K562 (cell line): ENCODE measurements around the gene GGA2. TPM values are rescaled to one million over a fixed set of nuclear protein-coding genes. Genes with fewer than 3 reads are reported as not detected.
A peak's percentile ranks its signal among the peaks of the same experiment; 100 is the strongest.

Experiments used
- ATAC-seq: fragments of 200-7000 bp; cut with Tn5 transposase; 3 replicates; pipeline ENCODE4 v1.9.1; 2020; ENCODE audit warnings: moderate library complexity
- BruUV-seq: library from RNA; stranded (reverse); fragments of 400-500 nt; replicated peaks from 2 replicates; lab custom pipeline; 2021; lab: Mats Ljungman, UMichigan
- CTCF ChIA-PET: fragments of 300-600 bp; formaldehyde crosslinking; extraction: SDS; loops from one replicate; lab custom pipeline; 2021; ENCODE audit warnings: low intra/inter-chr PET ratio; lab: Yijun Ruan, JAX
- POLR2A ChIA-PET: fragments of 300-600, 350-650 bp; sonication (Branson Sonifier 250); formaldehyde crosslinking; extraction: SDS; loops from one replicate; lab custom pipeline; 2021; ENCODE audit warnings: antibody characterized with exemption, inconsistent platforms; lab: Yijun Ruan, JAX
- DNase-seq, 4 experiments: peaks; one replicate each; pipeline versions ENCODE4 v3.0.0 to v3.0.0-alpha.2; 2011 to 2018; ENCODE audit warnings: low spot score in 3 of 4, mixed read lengths in 3 of 4; ENCODE audit errors: extremely low read depth in 1 of 4
- FAIRE-seq: peaks from 2 replicates; lab custom pipeline; 2011; peaks lifted over from hg19 to GRCh38; lab: Jason Lieb, UNC
- H2AFZ ChIP-seq: 2 replicates; pipeline ENCODE4 v1.6.0; 2011; ENCODE audit warnings: low read depth, low read length, control low read depth, inconsistent platforms
- H3K27ac ChIP-seq: fragments of 200-600 bp; 3 replicates; pipeline ENCODE4 v1.8.0; 2011; ENCODE audit warnings: low read depth, mild to moderate bottlenecking, control low read depth, inconsistent platforms, low read length, moderate library complexity, mixed read lengths; ENCODE audit errors: extremely low read depth
- H3K27me3 ChIP-seq, 2 experiments: fragments of 300-600 bp in 1 of 2; 2 replicates in 1 of 2; 3 replicates in 1 of 2; pipeline versions ENCODE4 v1.6.0 to v1.8.0; 2011; ENCODE audit warnings: inconsistent platforms in 2 of 2, low read length in 2 of 2, mild to moderate bottlenecking in 1 of 2, mixed read lengths in 1 of 2, moderate library complexity in 1 of 2; ENCODE audit not compliant: control insufficient read depth in 2 of 2, insufficient read depth in 2 of 2
- H3K36me3 ChIP-seq: fragments of 300-600 bp; 3 replicates; pipeline ENCODE4 v1.8.0; 2011; ENCODE audit warnings: mild to moderate bottlenecking, low read length, inconsistent platforms; ENCODE audit not compliant: control insufficient read depth, insufficient read depth
- H3K4me1 ChIP-seq, 2 experiments: fragments of 200-600 bp in 1 of 2; replicated peaks in 1 of 2; 2 replicates in 1 of 2; 3 replicates in 1 of 2; pipeline versions ENCODE4 v1.5.1 to v1.8.0; 2011; ENCODE audit warnings: inconsistent platforms in 2 of 2, low read length in 2 of 2, mild to moderate bottlenecking in 1 of 2, mixed read lengths in 1 of 2, moderate library complexity in 1 of 2; ENCODE audit not compliant: control insufficient read depth in 2 of 2, insufficient read depth in 2 of 2
- H3K4me2 ChIP-seq: 2 replicates; pipeline ENCODE4 v1.6.1; 2011; ENCODE audit warnings: low read length, control low read depth, inconsistent platforms, mixed read lengths; ENCODE audit not compliant: insufficient read depth
- H3K4me3 ChIP-seq: fragments of 200-600 bp; sonication (generic), shearing (Covaris generic); 2 replicates; pipeline ENCODE4 v1.5.1; 2016; ENCODE audit warnings: control low read depth, inconsistent platforms
- H3K79me2 ChIP-seq: fragments of 200-600 bp; 3 replicates; pipeline ENCODE4 v1.8.0; 2011; ENCODE audit warnings: low read length, inconsistent platforms; ENCODE audit not compliant: control insufficient read depth, insufficient read depth
- H3K9ac ChIP-seq, 2 experiments: 2 replicates each; pipeline versions ENCODE4 v1.6.0 to v1.6.1; 2011; ENCODE audit warnings: low read depth in 2 of 2, low read length in 2 of 2, control low read depth in 1 of 2, inconsistent platforms in 1 of 2, mild to moderate bottlenecking in 1 of 2, mixed read lengths in 1 of 2; ENCODE audit not compliant: insufficient read depth in 1 of 2
- H3K9me1 ChIP-seq: one replicate; pipeline ENCODE4 v1.6.0; 2011; ENCODE audit warnings: inconsistent platforms, mild to moderate bottlenecking, low read length, moderate library complexity; ENCODE audit not compliant: control insufficient read depth, insufficient read depth
- H3K9me3 ChIP-seq: replicated peaks from 2 replicates; pipeline ENCODE4 v1.5.1; 2011; ENCODE audit warnings: low read depth, low read length, inconsistent platforms; ENCODE audit not compliant: control insufficient read depth, insufficient read depth
- H4K20me1 ChIP-seq: replicated peaks from 2 replicates; pipeline ENCODE4 v1.6.1; 2011; ENCODE audit warnings: low read length, inconsistent platforms, mixed read lengths; ENCODE audit not compliant: control insufficient read depth, insufficient read depth
- BRF2 ChIP-seq: IDR thresholded peaks from 3 replicates; pipeline ENCODE4 v1.6.1; 2011; ENCODE audit warnings: borderline replicate concordance, mild to moderate bottlenecking; ENCODE audit not compliant: insufficient read length, insufficient read depth
- E2F3 ChIP-seq: fragments of 250-450 bp; sonication (Bioruptor Pico); IDR thresholded peaks from 2 replicates; pipeline ENCODE4 v1.4.0; 2020; ENCODE audit warnings: mild to moderate bottlenecking
- FIP1L1 ChIP-seq: fragments of 200-400 bp; formaldehyde crosslinking; IDR thresholded peaks from 2 replicates; pipeline ENCODE4 v1.6.1; 2018; ENCODE audit warnings: mild to moderate bottlenecking, low read depth, low read length; ENCODE audit not compliant: poor library complexity, severe bottlenecking
- FOXK1 ChIP-seq: sonication (generic); formaldehyde crosslinking; IDR thresholded peaks from 2 replicates; pipeline ENCODE4 v1.8.0; 2022; ENCODE audit warnings: missing genetic modification reagents, mild to moderate bottlenecking, borderline replicate concordance
- KHSRP ChIP-seq: fragments of 450-650 bp; IDR thresholded peaks from 2 replicates; pipeline ENCODE4 v1.6.1; 2017
- NEUROD1 ChIP-seq: fragments of 150-350 bp; IDR thresholded peaks from 2 replicates; pipeline ENCODE4 v1.6.1; 2014; ENCODE audit warnings: borderline replicate concordance, low read length, low read depth; ENCODE audit not compliant: partially characterized antibody
- POLR2B ChIP-seq: fragments of 450-650 bp; IDR thresholded peaks from 2 replicates; pipeline ENCODE4 v1.6.1; 2018; ENCODE audit warnings: low read depth; ENCODE audit not compliant: partially characterized antibody
- RBM22 ChIP-seq: fragments of 200-400 bp; formaldehyde crosslinking; IDR thresholded peaks from 2 replicates; pipeline ENCODE4 v1.6.1; 2018; ENCODE audit warnings: low read length, low read depth; ENCODE audit not compliant: poor library complexity, severe bottlenecking
- TCFL5 ChIP-seq: fragments of 250-450 bp; sonication (Bioruptor Pico); conservative IDR thresholded peaks from 2 replicates; pipeline ENCODE4 v1.6.1; 2021; ENCODE audit warnings: mild to moderate bottlenecking, moderate library complexity, matching md5 sums
- XRCC5 ChIP-seq: fragments of 200-400 bp; formaldehyde crosslinking; IDR thresholded peaks from 2 replicates; pipeline ENCODE4 v1.6.1; 2017; ENCODE audit warnings: low read depth, mild to moderate bottlenecking, low read length
- YY1 ChIP-seq, 3 experiments: IDR thresholded peaks; 2 replicates each; pipeline ENCODE4 v1.6.1; 2011; ENCODE audit warnings: low read length in 2 of 3, mild to moderate bottlenecking in 2 of 3, moderate library complexity in 2 of 3, borderline replicate concordance in 1 of 3, control low read depth in 1 of 3, low read depth in 1 of 3; ENCODE audit not compliant: insufficient read depth in 3 of 3, insufficient replicate concordance in 2 of 3, control insufficient read depth in 1 of 3, insufficient read length in 1 of 3; ENCODE audit errors: extremely low read depth in 1 of 3
- ZFPM2 ChIP-seq: fragments of 250-450 bp; sonication (Bioruptor Pico); IDR thresholded peaks from 2 replicates; pipeline ENCODE4 v1.5.1; 2022; ENCODE audit warnings: mild to moderate bottlenecking
- ZSCAN29 ChIP-seq: fragments of 450-650 bp; IDR thresholded peaks from 2 replicates; pipeline ENCODE4 v1.6.1; 2017
- WGBS: fragments of 100-300 bp; shearing (Covaris generic); methylation state at CpG from one replicate; pipeline ENCODE4 v1.1.6; 2016; ENCODE audit warnings: low coverage, mixed read lengths; ENCODE audit not compliant: insufficient coverage; ENCODE audit errors: missing lambda C conversion rate; 5-methylcytosine and 5-hydroxymethylcytosine counted together
- in situ Hi-C: fragments of 300-500 bp; cut with MboI; formaldehyde crosslinking; loops from 4 replicates; pipeline ENCODE4 v1.15.0; 2018; ENCODE audit warnings: inconsistent platforms, mixed read lengths
- intact Hi-C: fragments of 100-400 bp; cut with micrococcal nuclease; formaldehyde crosslinking; loops from 2 replicates; pipeline ENCODE4 v1.14.2; 2022
- polyA plus RNA-seq, 8 experiments: library from polyadenylated mRNA; depleted of rRNA in 4 of 8; stranded (reverse) in 5 of 8; unstranded in 3 of 8; fragments of >200 nt; fragmentation: Nextera tagmentation in 2 of 8; fragmentation: Illumina TruSeq in 1 of 8; extraction: Ambion mirVana in 2 of 8; extraction: Trizol in 1 of 8; gene quantifications; 2 replicates each; pipeline versions ENCODE4 v1.2.1 to v1.2.3, GENCODE V29; 2011 to 2014; ENCODE audit warnings: inconsistent platforms in 1 of 8, missing spikeins in 1 of 8
- total RNA-seq, 7 experiments: library from RNA; depleted of rRNA in 6 of 7; stranded (reverse); fragments of >200 nt in 6 of 7; fragmentation: Illumina TruSeq in 2 of 7; extraction: Trizol in 2 of 7; gene quantifications; 2 replicates each; pipeline versions ENCODE4 v1.2.1 to v1.2.3, GENCODE V29; 2011 to 2021; ENCODE audit warnings: low replicate concordance in 1 of 7
- TF ChIP-seq, protein P1 (sequence below): fragments of 200-800 bp; sonication (Bioruptor generic); IDR thresholded peaks from 2 replicates; pipeline ENCODE4 v1.6.1; 2017; ENCODE audit warnings: missing genetic modification characterization, missing compliant biosample characterization

Gene GGA2
- total and polyA plus RNA-seq, 9 of the 15 experiments (the other 6 are each of a cell fraction or from before 2014, with no cell fraction given) = 11.9 to 133 (median 66.3) TPM

DNA sequence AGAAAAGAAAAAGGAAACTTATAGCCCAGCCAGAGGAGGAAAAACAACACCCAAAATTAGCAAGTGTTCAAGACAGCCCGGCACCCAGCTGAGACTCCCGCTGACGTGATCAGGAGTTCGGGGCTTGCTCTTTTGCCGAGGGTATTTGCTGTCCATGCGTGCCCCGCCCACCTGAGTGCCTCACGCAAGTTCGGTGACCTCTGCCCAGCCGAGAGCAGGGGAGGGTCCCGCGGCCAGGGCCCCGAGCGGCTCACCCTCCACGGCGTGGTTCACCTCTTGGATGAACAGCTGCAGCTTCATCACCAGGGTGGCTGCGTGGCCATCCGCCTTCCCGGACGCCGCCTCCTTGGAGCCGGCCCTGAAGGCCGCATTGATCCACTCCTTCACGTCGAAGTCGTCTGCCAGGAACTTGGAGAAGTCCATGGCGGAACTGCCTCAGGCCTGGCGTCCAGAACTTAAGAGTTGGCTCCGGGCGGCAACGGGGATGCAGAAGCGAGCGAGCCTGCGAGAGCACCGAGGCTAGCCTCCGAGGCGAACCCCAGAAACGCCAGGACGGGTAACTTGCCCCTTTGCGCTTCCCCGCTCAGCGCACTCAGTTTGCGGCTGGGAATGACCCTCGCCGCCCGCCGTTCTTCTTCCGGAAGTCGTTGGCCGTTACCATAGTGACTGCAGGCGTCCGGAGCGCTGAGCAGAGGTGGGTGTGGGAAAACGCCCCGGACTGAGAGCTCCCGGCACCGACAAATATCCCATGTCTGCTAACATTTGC lies 57.5 kb downstream of the GGA2 start, which contains the start of gene COG7:
Gene COG7 (minus strand): TSS at position 618 of the 766 bp plus-strand sequence. CDS start 195 bp downstream, at position 423.
- peak; percentile 90 for FAIRE-seq
- intact Hi-C loops = no loop called here
- ChIA-PET POLR2A (interaction anchor here (1.1 to 2.0 kb wide), 6 partner anchors 11 to 105 kb away, joined by 3 to 8 read pairs (median 4); partner anchors contain the start of genes EARS2 and UBFD1), CTCF (no interaction called here)
- peak; percentile 85 to 89 (median 86) for DNase-seq
- peak; percentile 94 for ATAC-seq
- peaks cover 29% of the 10 kb centered on the region for H3K79me2 ChIP-seq
- H3K4me1 ChIP-seq = peaks cover 12 to 17% of the 10 kb centered on the region in 2 experiments; a peak in 3 of 5 replicates
- no peaks in the 10 kb centered on the region for H3K27me3 ChIP-seq
- peak within 1 kb of the TSS; percentile 95 for H3K4me2 ChIP-seq
- H3K9me1 ChIP-seq = no peaks in the 10 kb centered on the region
- no peaks in the 10 kb centered on the region for H4K20me1 ChIP-seq
- H3K4me3 ChIP-seq = peak within 1 kb of the TSS; percentile 80
- BruUV-seq = TSS peak; percentile 75
- H3K27ac ChIP-seq = peak within 1 kb of the TSS; percentile 68
- under 1% methylated on average over 56 of the region's 57 CpGs for WGBS
- peaks cover 4% of the 10 kb centered on the region; the same call in 1 of the 3 replicates for H3K36me3 ChIP-seq
- no peaks in the 10 kb centered on the region for H3K9me3 ChIP-seq
- in situ Hi-C loops = no loop called here
- peak within 1 kb of the TSS; percentile 99 for H2AFZ ChIP-seq
- H3K9ac ChIP-seq = peak within 1 kb of the TSS; percentile 78 to 95
- TF ChIP-seq XRCC5 (no peak; the same call in 1 of the 2 replicates), YY1 (IDR thresholded peaks at IDR 0.05; ENCODE audit: borderline replicate concordance in 1 of 3, control insufficient read depth in 1 of 3, extremely low read depth in 1 of 3, insufficient read depth in 3 of 3, insufficient read length in 1 of 3, insufficient replicate concordance in 2 of 3, low read depth in 1 of 3, low read length in 2 of 3) (peak in 1 of 3 experiments; percentile 22), E2F3 (CRISPR knock-in tag) (0 out of 2 replicates have a peak, but pooled peaks have one; percentile 34), POLR2B (no peak), BRF2 (no peak), FOXK1 (CRISPR knock-in tag) (no peak), FIP1L1 (peak; percentile 61), ZSCAN29 (0 out of 2 replicates have a peak, but pooled peaks have one; percentile 11), RBM22 (peak; percentile 43), KHSRP (no peak), TCFL5 (CRISPR knock-in tag) (no peak), ZFPM2 (CRISPR knock-in tag) (no peak), NEUROD1 (peak; percentile 84)
- TF ChIP-seq, protein P1, sequence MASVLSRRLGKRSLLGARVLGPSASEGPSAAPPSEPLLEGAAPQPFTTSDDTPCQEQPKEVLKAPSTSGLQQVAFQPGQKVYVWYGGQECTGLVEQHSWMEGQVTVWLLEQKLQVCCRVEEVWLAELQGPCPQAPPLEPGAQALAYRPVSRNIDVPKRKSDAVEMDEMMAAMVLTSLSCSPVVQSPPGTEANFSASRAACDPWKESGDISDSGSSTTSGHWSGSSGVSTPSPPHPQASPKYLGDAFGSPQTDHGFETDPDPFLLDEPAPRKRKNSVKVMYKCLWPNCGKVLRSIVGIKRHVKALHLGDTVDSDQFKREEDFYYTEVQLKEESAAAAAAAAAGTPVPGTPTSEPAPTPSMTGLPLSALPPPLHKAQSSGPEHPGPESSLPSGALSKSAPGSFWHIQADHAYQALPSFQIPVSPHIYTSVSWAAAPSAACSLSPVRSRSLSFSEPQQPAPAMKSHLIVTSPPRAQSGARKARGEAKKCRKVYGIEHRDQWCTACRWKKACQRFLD (CRISPR knock-in tag) = peak; percentile 58; the same call in 1 of the 2 replicates
